Measurements from ENCODE around the gene PLIN3. TPM values are rescaled to one million over a fixed set of nuclear protein-coding genes. Genes with fewer than 3 reads are reported as not detected.
A peak's percentile ranks its signal among the peaks of the same experiment; 100 is the strongest.

PLIN3 gene
- total and polyA plus RNA-seq, 2 donors (not counting 1 experiment from before 2014, with no cell fraction given): 27.6 to 34.3 TPM

GRCh38 chr19:4910594-4911281 is 43.3 kb upstream of the PLIN3 start:
- peak overlapping the region; percentile 93 for H3K4me3 Mint-ChIP-seq
- TF ChIP-seq, protein P1, sequence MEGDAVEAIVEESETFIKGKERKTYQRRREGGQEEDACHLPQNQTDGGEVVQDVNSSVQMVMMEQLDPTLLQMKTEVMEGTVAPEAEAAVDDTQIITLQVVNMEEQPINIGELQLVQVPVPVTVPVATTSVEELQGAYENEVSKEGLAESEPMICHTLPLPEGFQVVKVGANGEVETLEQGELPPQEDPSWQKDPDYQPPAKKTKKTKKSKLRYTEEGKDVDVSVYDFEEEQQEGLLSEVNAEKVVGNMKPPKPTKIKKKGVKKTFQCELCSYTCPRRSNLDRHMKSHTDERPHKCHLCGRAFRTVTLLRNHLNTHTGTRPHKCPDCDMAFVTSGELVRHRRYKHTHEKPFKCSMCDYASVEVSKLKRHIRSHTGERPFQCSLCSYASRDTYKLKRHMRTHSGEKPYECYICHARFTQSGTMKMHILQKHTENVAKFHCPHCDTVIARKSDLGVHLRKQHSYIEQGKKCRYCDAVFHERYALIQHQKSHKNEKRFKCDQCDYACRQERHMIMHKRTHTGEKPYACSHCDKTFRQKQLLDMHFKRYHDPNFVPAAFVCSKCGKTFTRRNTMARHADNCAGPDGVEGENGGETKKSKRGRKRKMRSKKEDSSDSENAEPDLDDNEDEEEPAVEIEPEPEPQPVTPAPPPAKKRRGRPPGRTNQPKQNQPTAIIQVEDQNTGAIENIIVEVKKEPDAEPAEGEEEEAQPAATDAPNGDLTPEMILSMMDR (IDR thresholded peaks at IDR 0.05): no peak
- TF ChIP-seq EZH2 (IDR thresholded peaks at IDR 0.05; ENCODE audit: borderline replicate concordance, insufficient read depth, low read depth, low read length, poor library complexity, severe bottlenecking): no peak
- Histone ChIP-seq H3K79me2 (ENCODE audit: control insufficient read depth, insufficient read depth, low read length) (peaks cover 99% of the 10 kb centered on the region), H3K9me3 (ENCODE audit: control extremely low read depth in 1 of 3, control insufficient read depth in 2 of 3, insufficient read depth in 1 of 3, low read length in 2 of 3) (no peaks in the 10 kb centered on the region), H2AFZ (ENCODE audit: insufficient read depth, low read depth, low read length, poor library complexity, severe bottlenecking) (peak overlapping the region; percentile 57), H3K36me3 (replicated peaks in 1 of 2; ENCODE audit: control extremely low read depth in 1 of 2, control insufficient read depth in 1 of 2, extremely low read depth in 1 of 2, insufficient read depth in 2 of 2, low read length in 1 of 2) (peaks cover 2 to 8% of the 10 kb centered on the region in 2 experiments), H3K27ac (ENCODE audit: low read length in 2 of 2) (peak overlapping the region in 1 of 2 donors; percentile 8), H3K4me2 (replicated peaks; ENCODE audit: low read depth, low read length, poor library complexity, severe bottlenecking) (peak overlapping the region; percentile 99), H3K27me3 (replicated peaks in 1 of 4; ENCODE audit: control extremely low read depth in 1 of 4, control insufficient read depth in 3 of 4, insufficient read depth in 4 of 4, low read length in 3 of 4) (peaks cover 0 to 3% (median 0%) of the 10 kb centered on the region in 4 experiments), H3K4me3 (ENCODE audit: control extremely low read depth in 1 of 5, extremely low read depth in 1 of 5, insufficient read depth in 1 of 5, low read depth in 2 of 5, low read length in 4 of 5) (peak overlapping the region; percentile 40 to 73 (median 62)), H3K9ac (ENCODE audit: low read length) (peak overlapping the region; percentile 70), H3K4me1 (ENCODE audit: control insufficient read depth in 2 of 2, insufficient read depth in 2 of 2, low read length in 2 of 2) (peaks cover 52 to 64% of the 10 kb centered on the region in 2 donors), H4K20me1 (ENCODE audit: control insufficient read depth, insufficient read depth, low read length, poor library complexity, severe bottlenecking) (peaks cover 89% of the 10 kb centered on the region)
- 6% methylated on average over 22 of the region's 23 CpGs for WGBS (ENCODE audit: insufficient coverage)
- no peaks in the 10 kb centered on the region for H3K9me3 Mint-ChIP-seq (ENCODE audit: insufficient read depth)
- peak overlapping the region; percentile 59 for H3K27ac Mint-ChIP-seq
- DNase-seq (peak; percentile 44), ATAC-seq (ENCODE audit: low read depth) (no peak)
- intact Hi-C loops (cut with micrococcal nuclease): loop anchor here (1.0 to 2.0 kb wide), 4 partner anchors 38 to 220 kb away; no protein-coding TSS in a partner anchor
- peaks cover 60% of the 10 kb centered on the region for H3K4me1 Mint-ChIP-seq
- no peaks in the 10 kb centered on the region for H3K27me3 Mint-ChIP-seq
- ChIA-PET POLR2A (interaction anchor here (1.2 kb wide), 1 partner anchor 186 kb away, joined by 3 read pairs; no protein-coding TSS in a partner anchor), CTCF (interaction anchor here (0.9 to 15.4 kb wide), 16 partner anchors 9 to 120 kb away, joined by 3 to 219 read pairs (median 5); partner anchors contain the start of genes ARRDC5, KDM4B and PLIN3)
